ENCODE data around the gene PAIP1.
A peak's percentile ranks its signal among the peaks of the same experiment; 100 is the strongest.
"Not testable (repeated sequence)": the region's sequence is repeated elsewhere in the genome, so short reads cannot be mapped to it uniquely, and the experiment has no call there.

PAIP1 gene

GRCh38 chr5:43514025-43514424, 42.9 kb downstream of the PAIP1 start:
- TF ChIP-seq CTCF (IDR thresholded peaks at IDR 0.05; ENCODE audit: low read depth, low read length) = no peak
- TF ChIP-seq EZH2phosphoT487 (IDR thresholded peaks at IDR 0.05; ENCODE audit: low read depth) = no peak
- H3K4me1 ChIP-seq (ENCODE audit: low read length) = peaks cover 14% of the 10 kb centered on the region
- H3K9ac ChIP-seq (ENCODE audit: low read length) = peak overlapping the region; percentile 83
- H3K36me3 ChIP-seq (replicated peaks; ENCODE audit: low read depth, low read length) = peaks cover 5% of the 10 kb centered on the region
- H3K27ac ChIP-seq (ENCODE audit: low read length) = peak overlapping the region; percentile 80
- H3K4me3 ChIP-seq (ENCODE audit: low read length) = peak overlapping the region; percentile 87
- no peaks in the 10 kb centered on the region for H4K20me1 ChIP-seq (ENCODE audit: insufficient read depth, low read length)
- H2AFZ ChIP-seq (ENCODE audit: low read depth, low read length) = peak overlapping the region; percentile 39; the same call in 1 of the 2 replicates
- H3K79me2 ChIP-seq (ENCODE audit: low read length) = peaks cover 25% of the 10 kb centered on the region
- no peaks in the 10 kb centered on the region for H3K27me3 ChIP-seq (ENCODE audit: low read depth, low read length)
- no peaks in the 10 kb centered on the region for H3K9me3 ChIP-seq (ENCODE audit: insufficient read depth, low read length)
- peak overlapping the region; percentile 97 for H3K4me2 ChIP-seq (ENCODE audit: low read length)

GRCh38 chr5:43511062-43511461, 45.8 kb downstream of the PAIP1 start:
- peaks cover 14% of the 10 kb centered on the region for H3K4me1 ChIP-seq (ENCODE audit: low read length)
- not testable (repeated sequence) for H4K20me1 ChIP-seq (ENCODE audit: insufficient read depth, low read length); H3K27ac ChIP-seq (ENCODE audit: low read length); H3K4me3 ChIP-seq (ENCODE audit: low read length); H2AFZ ChIP-seq (ENCODE audit: low read depth, low read length); H3K9me3 ChIP-seq (ENCODE audit: insufficient read depth, low read length); H3K4me2 ChIP-seq (ENCODE audit: low read length); H3K27me3 ChIP-seq (ENCODE audit: low read depth, low read length); H3K9ac ChIP-seq (ENCODE audit: low read length)
- H3K36me3 ChIP-seq (replicated peaks; ENCODE audit: low read depth, low read length) = peaks cover 12% of the 10 kb centered on the region
- peaks cover 25% of the 10 kb centered on the region for H3K79me2 ChIP-seq (ENCODE audit: low read length)

- Histone ChIP-seq H3K4me3 (ENCODE audit: low read length) (no peak overlapping the region), H3K4me2 (ENCODE audit: low read length) (no peak overlapping the region), H3K27ac (ENCODE audit: low read length) (no peak overlapping the region), H3K9me3 (ENCODE audit: insufficient read depth, low read length) (no peaks in the 10 kb centered on the region), H2AFZ (ENCODE audit: low read depth, low read length) (no peak overlapping the region), H3K9ac (ENCODE audit: low read length) (no peak overlapping the region), H3K79me2 (ENCODE audit: low read length) (no peaks in the 10 kb centered on the region), H3K27me3 (ENCODE audit: low read depth, low read length) (no peaks in the 10 kb centered on the region), H3K4me1 (ENCODE audit: low read length) (no peaks in the 10 kb centered on the region), H3K36me3 (replicated peaks; ENCODE audit: low read depth, low read length) (peaks cover 1% of the 10 kb centered on the region), H4K20me1 (ENCODE audit: insufficient read depth, low read length) (no peaks in the 10 kb centered on the region)
- TF ChIP-seq CTCF (IDR thresholded peaks at IDR 0.05; ENCODE audit: low read depth, low read length) = no peak
- no peak for TF ChIP-seq EZH2phosphoT487 (IDR thresholded peaks at IDR 0.05; ENCODE audit: low read depth)
These were observed 58.3 kb downstream of the PAIP1 start for GRCh38 chr5:43498581-43498980.

- H3K4me2 ChIP-seq (ENCODE audit: low read length) = no peak overlapping the region
- no peaks in the 10 kb centered on the region for H3K9me3 ChIP-seq (ENCODE audit: insufficient read depth, low read length)
- H3K36me3 ChIP-seq (replicated peaks; ENCODE audit: low read depth, low read length) = no peaks in the 10 kb centered on the region
- H2AFZ ChIP-seq (ENCODE audit: low read depth, low read length) = no peak overlapping the region
- H3K9ac ChIP-seq (ENCODE audit: low read length) = no peak overlapping the region
- H3K4me1 ChIP-seq (ENCODE audit: low read length) = no peaks in the 10 kb centered on the region
- no peaks in the 10 kb centered on the region for H3K27me3 ChIP-seq (ENCODE audit: low read depth, low read length)
- no peaks in the 10 kb centered on the region for H3K79me2 ChIP-seq (ENCODE audit: low read length)
- H3K27ac ChIP-seq (ENCODE audit: low read length) = no peak overlapping the region
- no peak overlapping the region for H3K4me3 ChIP-seq (ENCODE audit: low read length)
- TF ChIP-seq EZH2phosphoT487 (IDR thresholded peaks at IDR 0.05; ENCODE audit: low read depth) = no peak
- TF ChIP-seq CTCF (IDR thresholded peaks at IDR 0.05; ENCODE audit: low read depth, low read length) = no peak
- H4K20me1 ChIP-seq (ENCODE audit: insufficient read depth, low read length) = no peaks in the 10 kb centered on the region
These were observed 59.4 kb downstream of the PAIP1 start for GRCh38 chr5:43497311-43498104.
